ENCODE results near the gene NISCH.

The NISCH gene

GRCh38 chr3:52454938-52455282 lies 494 bp upstream of the NISCH start:
- TF ChIP-seq CTCF (conservative IDR thresholded peaks at IDR 0.05; ENCODE audit: low read depth, low read length) = no peak
- no peak for DNase-seq (ENCODE audit: low read depth)
- peak overlapping the region; percentile 50 for H3K4me3 ChIP-seq (ENCODE audit: low read length)

GRCh38 chr3:52456169-52456799 lies 880 bp downstream of the NISCH start:
- TF ChIP-seq CTCF (conservative IDR thresholded peaks at IDR 0.05; ENCODE audit: low read depth, low read length) = no peak
- no peak for DNase-seq (ENCODE audit: low read depth)
- H3K4me3 ChIP-seq (ENCODE audit: low read length) = peak overlapping the region; percentile 89

GRCh38 chr3:52456800-52457183 lies 1.4 kb downstream of the NISCH start:
- no peak for TF ChIP-seq CTCF (conservative IDR thresholded peaks at IDR 0.05; ENCODE audit: low read depth, low read length)
- peak overlapping the region; percentile 89 for H3K4me3 ChIP-seq (ENCODE audit: low read length)
- DNase-seq (ENCODE audit: low read depth) = no peak

GRCh38 chr3:52458031-52458760 lies 2.8 kb downstream of the NISCH start:
- DNase-seq (ENCODE audit: low read depth) = no peak
- TF ChIP-seq CTCF (conservative IDR thresholded peaks at IDR 0.05; ENCODE audit: low read depth, low read length) = no peak
- no peak overlapping the region for H3K4me3 ChIP-seq (ENCODE audit: low read length)

GRCh38 chr3:52458770-52459545 lies 3.6 kb downstream of the NISCH start:
- no peak overlapping the region for H3K4me3 ChIP-seq (ENCODE audit: low read length)
- no peak for DNase-seq (ENCODE audit: low read depth)
- no peak for TF ChIP-seq CTCF (conservative IDR thresholded peaks at IDR 0.05; ENCODE audit: low read depth, low read length)

GRCh38 chr3:52461874-52462273 lies 6.5 kb downstream of the NISCH start:
- no peak for DNase-seq (ENCODE audit: low read depth)
- no peak overlapping the region for H3K4me3 ChIP-seq (ENCODE audit: low read length)
- TF ChIP-seq CTCF (conservative IDR thresholded peaks at IDR 0.05; ENCODE audit: low read depth, low read length) = no peak
